DMS53 treated with DMSO at 0.1 percent for 48 hours (cell line): ENCODE measurements around the gene MEGF11.
"Not testable (repeated sequence)": the region's sequence is repeated elsewhere in the genome, so short reads cannot be mapped to it uniquely, and the experiment has no call there.

Experiments
- DNase-seq: peaks from one replicate; lab custom pipeline; 2025; ENCODE audit not compliant: unreplicated experiment; lab: John Stamatoyannopoulos, UW

Gene MEGF11

GRCh38 chr15:66014022-66014421 lies 239.5 kb downstream of the MEGF11 start:
- DNase-seq: no peak

- DNase-seq: no peak
These were observed 244.5 kb downstream of the MEGF11 start for GRCh38 chr15:66008940-66009562.

- DNase-seq: no peak
These were observed 245.8 kb downstream of the MEGF11 start for GRCh38 chr15:66007663-66008262.

GRCh38 chr15:66006986-66007385 lies 246.6 kb downstream of the MEGF11 start:
- DNase-seq: no peak

- no peak for DNase-seq
These were observed 248.8 kb downstream of the MEGF11 start for GRCh38 chr15:66004618-66005262.

GRCh38 chr15:66003129-66003528 lies 250.4 kb downstream of the MEGF11 start:
- not testable (repeated sequence) for DNase-seq

- DNase-seq: no peak
These were observed 251.7 kb downstream of the MEGF11 start for GRCh38 chr15:66001717-66002426.

GRCh38 chr15:66001042-66001441 lies 252.5 kb downstream of the MEGF11 start:
- no peak for DNase-seq

GRCh38 chr15:65998486-65998885 lies 255.1 kb downstream of the MEGF11 start:
- DNase-seq: no peak

GRCh38 chr15:65996901-65997300 lies 256.6 kb downstream of the MEGF11 start:
- no peak for DNase-seq

GRCh38 chr15:65994832-65995231 lies 258.7 kb downstream of the MEGF11 start:
- DNase-seq: no peak

- no peak for DNase-seq
These were observed 259.8 kb downstream of the MEGF11 start for GRCh38 chr15:65993762-65994161.

GRCh38 chr15:65993236-65993635 lies 260.3 kb downstream of the MEGF11 start:
- no peak for DNase-seq

GRCh38 chr15:65991721-65992483 lies 261.6 kb downstream of the MEGF11 start:
- DNase-seq: no peak

GRCh38 chr15:65990298-65990981 lies 263.1 kb downstream of the MEGF11 start:
- no peak for DNase-seq

- DNase-seq: no peak
These were observed 266.4 kb downstream of the MEGF11 start for GRCh38 chr15:65987100-65987499.

- DNase-seq: no peak
These were observed 267.1 kb downstream of the MEGF11 start for GRCh38 chr15:65986416-65986815.

GRCh38 chr15:65985387-65985786 lies 268.2 kb downstream of the MEGF11 start:
- no peak for DNase-seq

- no peak for DNase-seq
These were observed 270.8 kb downstream of the MEGF11 start for GRCh38 chr15:65982627-65983322.
